GM13976 (cell line): ENCODE data around the gene AGBL1.

Experiments
- DNase-seq: peaks from one replicate; pipeline ENCODE4 v3.0.0; 2012; ENCODE audit warnings: low spot score
- in situ Hi-C: fragments of 300-500 bp; cut with MboI; formaldehyde crosslinking; loops from one replicate; pipeline ENCODE4 v1.12.0; 2022; ENCODE audit warnings: low sequenced_read_pairs, mixed read lengths, inconsistent platforms; ENCODE audit not compliant: unreplicated experiment
- TF ChIP-seq, protein P1 (sequence below): IDR thresholded peaks from 2 replicates; pipeline ENCODE4 v1.5.1; 2012; ENCODE audit warnings: borderline replicate concordance, mild to moderate bottlenecking; ENCODE audit not compliant: insufficient read depth; ENCODE audit errors: extremely low read depth, missing control alignments, control extremely low read depth

The AGBL1 gene

DNA sequence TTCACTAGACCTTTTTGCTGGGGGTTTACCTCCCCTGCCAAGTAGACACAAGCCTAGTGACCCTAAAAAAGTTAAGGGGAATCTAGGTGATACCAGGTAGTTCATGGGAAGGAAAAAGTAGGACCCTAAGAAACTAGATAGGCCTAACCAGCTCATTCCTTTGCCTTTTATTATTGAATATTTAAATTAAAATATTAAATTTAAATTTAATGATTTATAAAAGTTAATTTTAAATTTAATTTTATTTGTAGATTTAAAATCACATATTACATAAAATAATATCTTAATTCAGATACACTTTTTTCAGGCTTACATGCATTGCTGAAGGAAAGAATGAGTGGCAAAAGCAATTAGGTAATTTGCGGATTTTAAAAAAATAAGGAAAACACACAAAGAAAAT, 584.9 kb downstream of the AGBL1 start:
- in situ Hi-C loops = no loop called here
- no peak for DNase-seq
- TF ChIP-seq, protein P1, sequence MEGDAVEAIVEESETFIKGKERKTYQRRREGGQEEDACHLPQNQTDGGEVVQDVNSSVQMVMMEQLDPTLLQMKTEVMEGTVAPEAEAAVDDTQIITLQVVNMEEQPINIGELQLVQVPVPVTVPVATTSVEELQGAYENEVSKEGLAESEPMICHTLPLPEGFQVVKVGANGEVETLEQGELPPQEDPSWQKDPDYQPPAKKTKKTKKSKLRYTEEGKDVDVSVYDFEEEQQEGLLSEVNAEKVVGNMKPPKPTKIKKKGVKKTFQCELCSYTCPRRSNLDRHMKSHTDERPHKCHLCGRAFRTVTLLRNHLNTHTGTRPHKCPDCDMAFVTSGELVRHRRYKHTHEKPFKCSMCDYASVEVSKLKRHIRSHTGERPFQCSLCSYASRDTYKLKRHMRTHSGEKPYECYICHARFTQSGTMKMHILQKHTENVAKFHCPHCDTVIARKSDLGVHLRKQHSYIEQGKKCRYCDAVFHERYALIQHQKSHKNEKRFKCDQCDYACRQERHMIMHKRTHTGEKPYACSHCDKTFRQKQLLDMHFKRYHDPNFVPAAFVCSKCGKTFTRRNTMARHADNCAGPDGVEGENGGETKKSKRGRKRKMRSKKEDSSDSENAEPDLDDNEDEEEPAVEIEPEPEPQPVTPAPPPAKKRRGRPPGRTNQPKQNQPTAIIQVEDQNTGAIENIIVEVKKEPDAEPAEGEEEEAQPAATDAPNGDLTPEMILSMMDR = no peak

DNA sequence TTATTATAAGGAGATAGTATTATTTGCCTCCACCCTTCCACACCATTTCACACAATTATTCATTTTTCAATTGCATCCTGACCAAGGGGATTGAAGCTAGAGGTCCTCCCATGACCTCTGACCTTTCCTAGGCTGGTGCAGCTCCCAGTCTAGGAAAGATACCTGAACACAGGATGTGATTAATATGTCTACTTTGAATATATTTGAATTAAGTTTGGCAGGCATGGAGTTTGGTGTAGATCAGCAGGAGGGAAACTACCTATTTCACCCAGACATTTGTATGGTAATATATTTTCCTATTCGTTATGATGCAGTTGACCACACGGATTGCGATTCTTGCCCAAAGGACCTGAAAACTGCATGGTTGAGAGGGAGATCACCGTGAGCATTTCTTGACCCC, 596.3 kb downstream of the AGBL1 start:
- no peak for DNase-seq
- TF ChIP-seq, protein P1 = no peak
- in situ Hi-C loops = no loop called here

DNA sequence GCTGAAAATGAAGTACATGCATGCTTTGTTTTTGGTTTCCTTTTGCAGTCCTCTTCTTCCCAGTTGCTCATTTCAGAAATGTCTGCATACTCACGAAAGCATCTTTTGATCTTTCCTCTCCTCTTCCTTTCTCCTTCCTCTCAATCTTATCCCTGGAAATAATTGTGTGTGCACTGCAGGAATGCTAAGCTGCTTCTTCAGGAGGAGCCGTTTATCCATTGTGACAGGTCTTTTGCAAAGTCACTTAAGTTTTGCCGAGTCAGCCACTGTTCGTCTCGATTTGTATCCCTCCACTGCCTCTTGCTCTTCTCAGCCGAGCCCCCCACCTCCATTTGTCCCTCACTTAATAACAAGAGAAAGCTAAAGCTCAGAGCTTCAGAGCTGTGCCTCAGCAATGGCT, 597.6 kb downstream of the AGBL1 start:
- no peak for DNase-seq
- in situ Hi-C loops = no loop called here
- TF ChIP-seq, protein P1 = no peak

DNA sequence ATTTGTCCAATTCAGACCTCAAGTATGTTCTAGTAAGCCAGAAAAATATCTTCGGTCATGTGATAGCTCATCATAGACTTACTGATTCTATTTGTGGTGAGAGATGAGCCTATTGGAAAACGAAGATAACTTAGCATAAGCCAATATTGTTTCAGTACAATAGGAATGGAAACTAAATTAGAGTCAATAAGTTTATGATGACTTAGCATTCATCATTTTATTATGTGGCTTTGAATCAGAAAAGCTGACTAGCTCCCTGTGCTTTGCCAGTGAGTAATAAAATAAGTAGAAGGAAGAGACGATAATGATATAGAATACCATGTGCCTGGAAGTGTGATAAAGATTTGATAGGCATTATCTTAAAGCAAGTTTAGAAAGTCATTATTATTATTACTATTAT, 605.6 kb downstream of the AGBL1 start:
- in situ Hi-C loops = no loop called here
- no peak for DNase-seq
- TF ChIP-seq, protein P1 = no peak

DNA sequence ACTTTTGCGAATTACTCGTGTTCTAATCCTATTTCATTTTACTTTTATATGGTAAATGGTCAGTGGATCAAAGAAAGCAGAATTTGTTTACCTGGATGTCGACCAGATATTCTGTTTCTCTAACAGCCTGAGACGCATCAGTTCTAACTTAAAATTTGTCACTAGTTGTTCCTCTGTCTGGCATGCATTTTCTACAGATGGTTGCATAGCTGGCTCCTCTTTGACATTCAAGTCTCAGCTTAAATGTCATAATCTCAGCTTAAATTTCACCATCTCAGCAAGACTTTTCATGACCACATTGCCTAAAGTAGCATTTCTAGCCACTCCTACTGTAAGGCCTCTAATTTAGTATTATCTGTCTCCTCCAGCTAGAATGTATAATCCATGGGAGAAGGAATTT, 609.3 kb downstream of the AGBL1 start:
- TF ChIP-seq, protein P1 = no peak
- DNase-seq = no peak
- in situ Hi-C loops = no loop called here

DNA sequence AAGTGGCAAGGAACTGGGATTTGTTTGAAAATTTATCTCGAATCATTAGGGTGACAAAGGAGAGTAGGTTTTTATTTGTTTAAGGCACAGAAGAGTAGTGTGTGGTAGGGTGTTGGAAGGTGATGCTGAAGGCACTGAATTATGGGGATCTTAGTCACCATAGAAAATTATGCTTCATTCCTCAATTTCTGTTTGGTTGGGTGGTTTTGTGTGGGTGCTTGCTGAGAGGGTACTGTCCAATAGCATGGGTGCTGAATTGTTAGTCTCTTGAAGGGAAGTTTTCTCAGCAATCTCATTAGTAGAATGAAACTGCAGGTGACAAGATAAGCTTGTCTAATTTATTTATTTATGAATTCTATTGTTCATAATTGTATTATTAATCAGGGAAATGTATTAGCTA, 610.9 kb downstream of the AGBL1 start:
- DNase-seq = no peak
- in situ Hi-C loops = no loop called here

DNA sequence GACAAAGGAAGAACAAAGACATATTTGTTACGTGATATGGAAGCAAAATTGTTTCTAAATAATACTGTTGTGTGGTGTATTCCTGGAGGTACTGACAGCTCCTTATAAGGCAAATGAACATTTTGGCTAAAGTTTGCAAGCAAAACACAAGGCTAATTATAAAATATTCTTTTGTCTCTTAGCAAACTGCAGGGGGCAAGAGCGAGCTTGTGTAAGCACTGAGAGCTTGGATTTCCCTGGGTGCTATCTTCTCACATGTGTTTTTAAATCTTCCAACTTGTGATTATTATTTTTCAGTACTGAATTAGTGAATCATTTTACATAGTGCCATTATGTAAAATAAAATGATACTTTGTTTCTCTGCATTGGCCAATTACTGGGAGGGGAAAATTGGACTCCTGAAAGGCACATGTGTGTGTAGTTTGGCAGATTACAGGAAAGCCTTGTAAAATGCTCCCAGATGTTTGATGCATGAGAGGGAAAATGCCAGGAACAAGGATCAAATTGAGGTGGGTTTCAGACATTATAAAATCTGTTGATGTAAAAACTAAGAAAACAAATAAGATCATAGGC, 611.5 kb downstream of the AGBL1 start:
- in situ Hi-C loops = no loop called here
- TF ChIP-seq, protein P1 = no peak
- no peak for DNase-seq

More for the DNA sequence above, 610.9 kb downstream of the AGBL1 start:
- TF ChIP-seq, protein P1 = no peak
